Activated naive CD4-positive, alpha-beta T cell treated with anti-CD3 and anti-CD28 coated beads, Interleukin-2, amount 50 U/mL, for 24 hours (primary cell): ENCODE measurements around the gene NOP58.
"Not testable (repeated sequence)": the region's sequence is repeated elsewhere in the genome, so short reads cannot be mapped to it uniquely, and the experiment has no call there.

Experiments used
- H3K27ac Mint-ChIP-seq: one replicate; pipeline ENCODE4 v1.8.0; 2021; ENCODE audit warnings: mild to moderate bottlenecking, mixed read lengths
- H3K27me3 Mint-ChIP-seq: one replicate; pipeline ENCODE4 v1.8.0; 2021; ENCODE audit warnings: mixed read lengths
- H3K36me3 Mint-ChIP-seq: one replicate; pipeline ENCODE4 v1.8.0; 2021; ENCODE audit warnings: mixed read lengths
- H3K4me1 Mint-ChIP-seq: one replicate; pipeline ENCODE4 v1.8.0; 2021; ENCODE audit warnings: mixed read lengths
- H3K4me3 Mint-ChIP-seq: one replicate; pipeline ENCODE4 v1.8.0; 2021; ENCODE audit warnings: mild to moderate bottlenecking, mixed read lengths
- H3K9me3 Mint-ChIP-seq: one replicate; pipeline ENCODE4 v1.8.0; 2021; ENCODE audit warnings: mixed read lengths

Gene NOP58

GRCh38 chr2:202286595-202286994 lies 21.0 kb downstream of the NOP58 start:
- Mint-ChIP-seq H3K27me3 (no peaks in the 10 kb centered on the region), H3K36me3 (peaks cover 22% of the 10 kb centered on the region), H3K4me1 (peaks cover 5% of the 10 kb centered on the region), H3K27ac (peak overlapping the region; percentile 46), H3K9me3 (no peaks in the 10 kb centered on the region), H3K4me3 (no peak overlapping the region)

- H3K9me3 Mint-ChIP-seq, result no peaks in the 10 kb centered on the region
- H3K36me3 Mint-ChIP-seq, result peaks cover 18% of the 10 kb centered on the region
- H3K27me3 Mint-ChIP-seq, result no peaks in the 10 kb centered on the region
- no peak overlapping the region for H3K4me3 Mint-ChIP-seq
- H3K27ac Mint-ChIP-seq, result peak overlapping the region; percentile 17
- H3K4me1 Mint-ChIP-seq, result peaks cover 12% of the 10 kb centered on the region
Observed at GRCh38 chr2:202289394-202290204, 24.0 kb downstream of the NOP58 start.

GRCh38 chr2:202290316-202290715 lies 24.8 kb downstream of the NOP58 start:
- Mint-ChIP-seq H3K27me3 (no peaks in the 10 kb centered on the region), H3K4me3 (no peak overlapping the region), H3K27ac (peak overlapping the region; percentile 32), H3K9me3 (no peaks in the 10 kb centered on the region), H3K36me3 (peaks cover 16% of the 10 kb centered on the region), H3K4me1 (peaks cover 20% of the 10 kb centered on the region)

GRCh38 chr2:202290970-202291369 lies 25.4 kb downstream of the NOP58 start:
- Mint-ChIP-seq H3K36me3 (peaks cover 15% of the 10 kb centered on the region), H3K4me3 (no peak overlapping the region), H3K4me1 (peaks cover 26% of the 10 kb centered on the region), H3K27me3 (no peaks in the 10 kb centered on the region), H3K9me3 (no peaks in the 10 kb centered on the region), H3K27ac (peak overlapping the region; percentile 51)

- Mint-ChIP-seq H3K27me3 (no peaks in the 10 kb centered on the region), H3K4me1 (peaks cover 31% of the 10 kb centered on the region), H3K9me3 (no peaks in the 10 kb centered on the region), H3K36me3 (peaks cover 28% of the 10 kb centered on the region), H3K27ac (peak overlapping the region; percentile 5), H3K4me3 (no peak overlapping the region)
Observed at GRCh38 chr2:202299712-202300111, 34.1 kb downstream of the NOP58 start.

GRCh38 chr2:202306034-202306433 lies 40.5 kb downstream of the NOP58 start:
- Mint-ChIP-seq H3K27me3 (no peaks in the 10 kb centered on the region), H3K36me3 (peaks cover 26% of the 10 kb centered on the region), H3K9me3 (no peaks in the 10 kb centered on the region), H3K4me3 (no peak overlapping the region), H3K27ac (no peak overlapping the region), H3K4me1 (peaks cover 5% of the 10 kb centered on the region)

GRCh38 chr2:202307690-202308089 lies 42.1 kb downstream of the NOP58 start:
- Mint-ChIP-seq H3K36me3 (peaks cover 22% of the 10 kb centered on the region), H3K27me3 (no peaks in the 10 kb centered on the region), H3K9me3 (no peaks in the 10 kb centered on the region)

GRCh38 chr2:202311823-202312388 lies 46.3 kb downstream of the NOP58 start:
- H3K4me1 Mint-ChIP-seq, result no peaks in the 10 kb centered on the region
- H3K27ac Mint-ChIP-seq, result no peak overlapping the region
- H3K27me3 Mint-ChIP-seq, result no peaks in the 10 kb centered on the region
- H3K9me3 Mint-ChIP-seq, result no peaks in the 10 kb centered on the region
- no peak overlapping the region for H3K4me3 Mint-ChIP-seq
- peaks cover 6% of the 10 kb centered on the region for H3K36me3 Mint-ChIP-seq

More at GRCh38 chr2:202307690-202308089, 42.1 kb downstream of the NOP58 start:
- no peak overlapping the region for H3K27ac Mint-ChIP-seq
- no peak overlapping the region for H3K4me3 Mint-ChIP-seq
- H3K4me1 Mint-ChIP-seq, result no peaks in the 10 kb centered on the region

GRCh38 chr2:202314116-202314515 lies 48.6 kb downstream of the NOP58 start:
- Mint-ChIP-seq H3K27ac (no peak overlapping the region), H3K4me1 (no peaks in the 10 kb centered on the region), H3K36me3 (peaks cover 6% of the 10 kb centered on the region), H3K9me3 (no peaks in the 10 kb centered on the region), H3K4me3 (no peak overlapping the region), H3K27me3 (no peaks in the 10 kb centered on the region)

GRCh38 chr2:202317080-202317857 lies 51.7 kb downstream of the NOP58 start:
- H3K4me1 Mint-ChIP-seq, result no peaks in the 10 kb centered on the region
- H3K4me3 Mint-ChIP-seq, result no peak overlapping the region
- no peak overlapping the region for H3K27ac Mint-ChIP-seq
- H3K36me3 Mint-ChIP-seq, result peaks cover 6% of the 10 kb centered on the region
- H3K27me3 Mint-ChIP-seq, result no peaks in the 10 kb centered on the region
- no peaks in the 10 kb centered on the region for H3K9me3 Mint-ChIP-seq

- H3K36me3 Mint-ChIP-seq, result peaks cover 16% of the 10 kb centered on the region
- not testable (repeated sequence) for H3K27me3 Mint-ChIP-seq, H3K4me1 Mint-ChIP-seq
Observed at GRCh38 chr2:202320362-202320761, 54.8 kb downstream of the NOP58 start.

GRCh38 chr2:202322435-202322834 lies 56.9 kb downstream of the NOP58 start:
- Mint-ChIP-seq H3K4me1 (no peaks in the 10 kb centered on the region), H3K27ac (no peak overlapping the region), H3K4me3 (no peak overlapping the region), H3K9me3 (no peaks in the 10 kb centered on the region), H3K27me3 (no peaks in the 10 kb centered on the region), H3K36me3 (peaks cover 21% of the 10 kb centered on the region)

More at GRCh38 chr2:202320362-202320761, 54.8 kb downstream of the NOP58 start:
- not testable (repeated sequence) for H3K27ac Mint-ChIP-seq, H3K4me3 Mint-ChIP-seq, H3K9me3 Mint-ChIP-seq

GRCh38 chr2:202327858-202328257 lies 62.3 kb downstream of the NOP58 start:
- no peaks in the 10 kb centered on the region for H3K4me1 Mint-ChIP-seq
- H3K27me3 Mint-ChIP-seq, result no peaks in the 10 kb centered on the region
- peaks cover 13% of the 10 kb centered on the region for H3K36me3 Mint-ChIP-seq
- H3K27ac Mint-ChIP-seq, result no peak overlapping the region
- no peaks in the 10 kb centered on the region for H3K9me3 Mint-ChIP-seq
- no peak overlapping the region for H3K4me3 Mint-ChIP-seq

GRCh38 chr2:202335791-202336467 lies 70.4 kb downstream of the NOP58 start:
- Mint-ChIP-seq H3K4me3 (no peak overlapping the region), H3K27ac (no peak overlapping the region), H3K9me3 (no peaks in the 10 kb centered on the region)

GRCh38 chr2:202337151-202337550 lies 71.6 kb downstream of the NOP58 start:
- no peak overlapping the region for H3K27ac Mint-ChIP-seq
- no peak overlapping the region for H3K4me3 Mint-ChIP-seq
- no peaks in the 10 kb centered on the region for H3K27me3 Mint-ChIP-seq
- no peaks in the 10 kb centered on the region for H3K9me3 Mint-ChIP-seq
- peaks cover 2% of the 10 kb centered on the region for H3K36me3 Mint-ChIP-seq
- H3K4me1 Mint-ChIP-seq, result no peaks in the 10 kb centered on the region

More at GRCh38 chr2:202335791-202336467, 70.4 kb downstream of the NOP58 start:
- Mint-ChIP-seq H3K4me1 (no peaks in the 10 kb centered on the region), H3K27me3 (no peaks in the 10 kb centered on the region), H3K36me3 (peaks cover 2% of the 10 kb centered on the region)
